ENCODE measurements around the gene TTC34.
"Not testable (repeated sequence)": the region's sequence is repeated elsewhere in the genome, so short reads cannot be mapped to it uniquely, and the experiment has no call there.

Gene TTC34

DNA sequence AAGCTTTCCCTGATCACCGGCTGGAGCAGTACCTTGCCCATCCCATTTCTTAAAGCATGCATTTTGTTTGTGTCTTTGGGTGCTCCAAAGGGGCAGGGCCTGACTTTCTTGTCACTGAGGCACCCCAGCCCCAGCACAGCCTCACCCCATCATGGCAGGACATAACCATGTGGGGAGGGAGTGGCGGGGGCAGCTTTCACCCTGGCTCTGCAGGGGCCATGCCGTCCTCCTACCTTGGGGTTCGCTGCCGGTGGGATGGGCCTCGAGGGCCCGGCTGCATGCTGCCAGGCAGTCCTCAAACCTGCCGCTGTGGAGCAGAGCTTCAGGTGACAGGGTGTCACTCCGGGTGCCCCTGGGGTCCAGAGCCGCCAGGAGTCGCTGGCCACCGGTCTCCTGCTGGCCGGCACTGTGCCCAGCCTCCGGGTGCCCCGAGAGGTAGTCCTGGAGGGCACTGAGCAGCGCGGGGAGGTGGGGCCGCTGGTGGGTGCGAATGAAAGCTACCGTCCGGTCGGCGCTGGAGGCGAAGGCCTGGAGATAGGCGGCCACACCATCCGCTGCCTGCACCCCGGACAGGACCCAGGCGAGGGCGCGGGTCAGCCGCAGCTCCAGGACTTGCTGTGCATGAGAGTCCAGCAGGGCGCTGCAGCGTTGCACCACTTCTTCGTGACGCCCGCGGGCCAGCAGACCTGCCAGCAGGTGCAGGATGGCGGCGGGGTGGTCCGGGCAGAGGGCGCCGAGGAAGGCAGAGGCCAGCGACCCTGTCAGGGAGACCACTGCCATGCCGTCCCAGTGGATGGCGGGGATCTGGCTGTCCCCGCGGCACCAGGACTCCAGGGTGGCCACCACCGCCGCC, 1.5 kb downstream of the TTC34 start:
- no peak for FAIRE-seq
- DNase-seq (ENCODE audit: low spot score), result no peak

DNA sequence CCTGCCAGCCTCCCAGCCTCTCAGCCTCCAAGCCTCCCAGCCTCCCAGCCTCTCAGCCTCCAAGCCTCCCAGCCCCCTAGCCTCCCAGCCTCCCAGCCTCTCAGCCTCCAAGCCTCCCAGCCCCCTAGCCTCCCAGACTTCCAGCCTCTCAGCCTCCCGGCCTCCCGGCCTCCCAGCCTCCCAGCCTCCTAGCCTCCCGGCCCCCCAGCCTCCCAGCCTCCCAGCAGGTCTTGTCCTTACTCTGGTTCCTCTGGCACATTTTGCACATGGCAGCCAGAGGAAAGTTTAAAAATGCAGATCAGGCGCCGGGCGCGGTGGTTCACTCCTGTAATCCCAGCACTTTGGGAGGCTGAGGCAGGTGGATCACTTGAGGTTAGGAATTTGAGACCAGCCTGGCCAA, 2.5 kb downstream of the TTC34 start:
- DNase-seq (ENCODE audit: low spot score); FAIRE-seq: not testable (repeated sequence)

DNA sequence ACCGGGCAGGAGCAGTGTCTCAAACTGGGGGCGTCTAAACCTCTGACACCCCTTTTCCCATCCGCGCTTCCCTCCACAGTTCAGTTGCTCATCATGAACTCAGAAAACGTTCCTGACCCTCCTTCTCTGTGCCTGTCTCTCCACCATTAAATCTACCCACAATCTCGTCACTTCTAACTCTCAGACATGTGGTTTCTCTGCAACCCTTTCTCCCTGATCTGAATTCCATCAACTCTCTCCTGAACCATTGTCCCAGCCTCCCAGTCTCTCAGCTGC, 3.8 kb downstream of the TTC34 start:
- FAIRE-seq (no peak), DNase-seq (ENCODE audit: low spot score) (no peak)

DNA sequence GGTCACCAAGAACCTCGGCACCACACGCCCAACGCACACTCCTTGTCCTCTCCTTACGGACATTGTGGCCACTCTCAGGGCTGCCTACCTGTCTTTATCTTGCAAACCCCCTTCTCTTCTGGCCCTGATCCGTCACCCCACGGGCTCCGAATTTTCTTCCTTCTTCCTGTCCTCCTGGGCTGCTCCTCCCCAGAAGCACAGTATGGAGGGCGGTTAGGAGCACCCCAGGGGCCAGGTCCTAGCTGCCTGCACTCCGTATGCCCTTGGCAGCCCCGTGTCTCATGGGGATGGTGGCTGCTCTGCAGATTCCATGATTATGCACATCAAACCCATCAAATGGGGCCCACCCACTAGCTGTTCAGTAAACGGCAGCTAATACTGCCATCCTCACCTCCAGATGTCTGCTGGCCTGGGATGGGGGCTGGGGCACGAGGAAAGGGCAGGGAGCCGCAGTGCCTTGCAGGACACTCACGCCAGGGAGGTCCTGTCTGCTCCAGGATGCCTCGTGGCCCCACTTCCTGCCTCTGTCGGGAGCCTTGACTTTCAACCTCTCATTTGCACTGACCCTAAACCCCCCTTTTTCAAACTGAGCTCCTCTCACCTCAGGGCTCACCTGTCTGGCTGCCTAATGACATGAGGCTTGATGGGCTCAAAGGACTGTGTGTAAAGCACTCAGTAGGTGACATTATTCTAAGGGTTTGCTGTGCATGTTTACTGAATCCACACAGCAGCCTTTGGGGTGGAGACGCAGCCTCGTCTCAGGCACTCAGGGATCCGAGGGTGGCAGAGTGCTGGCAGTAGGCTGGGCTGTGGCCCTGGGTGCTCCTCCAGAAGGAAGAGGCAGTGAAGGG, 4.4 kb downstream of the TTC34 start:
- FAIRE-seq, result no peak
- no peak for DNase-seq (ENCODE audit: low spot score)

DNA sequence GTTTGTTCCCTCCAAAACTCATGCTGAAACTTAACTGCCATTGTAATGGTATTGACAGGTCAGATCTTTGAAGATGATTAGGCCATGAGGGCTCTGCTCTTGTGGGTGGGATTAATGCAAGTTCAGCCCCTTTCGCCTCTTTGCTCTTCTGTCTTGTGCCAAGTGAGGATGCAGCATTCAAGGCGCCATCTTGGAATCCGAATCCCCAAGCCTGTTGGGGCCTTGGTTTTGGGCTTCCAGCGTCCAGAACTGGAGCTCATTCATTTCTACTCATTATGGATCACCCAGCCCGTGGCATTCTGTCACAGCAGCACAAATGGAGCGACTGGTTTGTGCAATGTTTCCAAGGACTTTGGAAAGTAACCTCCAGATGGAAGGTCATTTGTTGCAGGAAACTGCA, 5.6 kb downstream of the TTC34 start:
- FAIRE-seq, result no peak

DNA sequence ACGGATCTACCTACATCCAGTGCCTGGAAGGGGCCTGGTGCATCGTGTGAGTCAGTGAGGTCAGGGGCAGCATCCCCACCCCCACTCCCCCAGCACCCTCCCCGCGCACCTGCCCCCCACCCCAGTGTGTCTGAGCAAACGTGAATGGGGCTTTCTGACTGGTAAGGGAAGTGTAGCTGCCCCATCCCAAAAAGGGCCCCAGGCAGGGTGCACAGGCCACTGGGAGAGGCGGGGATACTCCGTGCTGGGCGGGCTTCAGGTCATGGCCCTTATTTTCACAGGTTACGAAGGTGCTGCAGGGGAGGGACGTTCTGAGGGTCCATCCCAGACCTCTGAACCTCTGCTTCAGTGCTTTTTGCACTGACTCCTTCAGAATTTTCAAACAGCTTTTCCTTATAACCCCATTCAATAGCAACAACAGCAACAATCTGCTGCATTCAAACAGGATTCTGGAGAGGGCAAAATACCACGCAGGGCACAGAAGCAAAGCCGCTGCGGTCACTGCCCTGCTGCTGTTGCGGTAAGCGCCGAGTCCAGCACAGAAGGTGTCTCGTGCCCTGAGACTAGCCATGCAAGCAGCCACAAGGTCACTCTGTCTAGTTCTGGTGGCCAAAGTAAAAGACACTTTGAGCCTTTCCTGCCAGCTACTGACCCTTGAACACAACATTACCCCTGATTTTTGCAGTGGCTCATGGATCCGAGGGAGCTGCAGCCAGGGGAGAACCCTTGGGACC, 10.3 kb downstream of the TTC34 start:
- FAIRE-seq, result no peak
- no peak for DNase-seq (ENCODE audit: low spot score)

More for the DNA sequence above, 5.6 kb downstream of the TTC34 start:
- no peak for DNase-seq (ENCODE audit: low spot score)

DNA sequence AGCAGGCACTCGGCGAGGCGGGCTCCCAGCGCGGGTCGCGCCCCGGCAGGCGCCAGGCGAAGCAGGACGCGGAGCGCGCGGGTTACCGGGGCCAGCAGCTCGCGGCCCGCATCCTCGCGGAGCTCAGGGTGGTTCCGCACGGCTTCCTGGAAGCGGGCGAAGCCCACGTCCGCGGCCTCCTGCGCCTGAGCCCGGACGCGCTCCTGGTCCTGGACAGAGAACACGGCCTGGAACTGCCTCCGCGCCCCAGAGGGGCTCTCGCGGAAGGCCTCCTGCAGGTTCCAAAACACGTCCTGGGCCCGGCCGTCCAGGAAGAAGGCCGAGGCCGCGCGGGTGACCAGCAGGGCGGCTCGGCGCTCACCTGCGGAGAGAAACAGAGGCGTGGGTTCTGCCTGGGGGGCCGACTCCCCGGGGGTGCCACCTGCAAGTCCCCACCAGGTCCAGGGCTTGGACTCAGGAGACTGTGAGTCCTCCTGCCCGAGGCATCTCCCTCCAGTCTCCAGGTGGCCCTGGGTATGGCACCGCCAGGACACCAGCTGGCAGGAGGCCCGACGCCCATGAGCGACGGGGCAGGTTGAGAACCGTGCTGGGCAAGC, 11.4 kb downstream of the TTC34 start:
- no peak for FAIRE-seq
- DNase-seq (ENCODE audit: low spot score), result no peak

DNA sequence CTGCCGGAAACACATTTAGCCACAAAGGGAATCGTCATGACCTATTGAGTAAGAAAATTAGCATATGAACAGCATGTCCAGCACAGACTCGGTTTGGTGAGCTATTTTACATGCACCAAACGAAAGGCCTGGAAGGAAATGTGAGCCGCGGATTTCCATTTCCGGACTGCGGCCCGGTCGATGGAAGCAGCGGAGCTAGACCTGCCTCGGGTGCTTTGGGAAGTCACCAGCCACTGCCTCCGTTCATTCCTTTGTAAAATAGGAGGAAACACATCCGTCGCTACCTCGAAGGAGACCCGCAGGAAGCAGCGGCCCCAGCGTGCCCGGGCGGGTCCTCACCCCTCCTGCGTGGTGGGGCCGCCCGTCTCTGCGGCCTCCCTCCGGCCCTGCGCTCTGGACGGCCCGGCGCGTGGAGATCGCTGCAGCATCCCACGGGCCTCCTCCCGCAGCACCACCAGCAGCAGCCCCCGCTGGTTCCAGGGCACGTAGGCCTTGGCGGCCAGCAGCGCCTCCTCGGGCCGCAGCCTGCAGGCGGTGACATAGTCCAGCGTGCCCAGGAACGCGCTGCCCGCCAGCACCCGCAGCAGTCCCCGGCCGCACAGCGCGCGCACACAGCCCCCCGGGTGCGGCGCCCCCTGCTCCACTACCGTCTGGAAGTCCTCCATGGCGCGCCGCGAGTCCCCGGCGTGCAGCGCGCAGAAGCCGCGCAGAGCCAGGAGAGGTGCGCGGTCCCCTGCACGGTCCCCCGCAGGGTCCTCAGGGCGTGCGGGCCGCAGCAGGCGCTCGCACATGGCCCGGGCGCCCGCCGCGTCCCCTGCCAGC, 12.1 kb downstream of the TTC34 start:
- FAIRE-seq (no peak), DNase-seq (ENCODE audit: low spot score) (no peak)

DNA sequence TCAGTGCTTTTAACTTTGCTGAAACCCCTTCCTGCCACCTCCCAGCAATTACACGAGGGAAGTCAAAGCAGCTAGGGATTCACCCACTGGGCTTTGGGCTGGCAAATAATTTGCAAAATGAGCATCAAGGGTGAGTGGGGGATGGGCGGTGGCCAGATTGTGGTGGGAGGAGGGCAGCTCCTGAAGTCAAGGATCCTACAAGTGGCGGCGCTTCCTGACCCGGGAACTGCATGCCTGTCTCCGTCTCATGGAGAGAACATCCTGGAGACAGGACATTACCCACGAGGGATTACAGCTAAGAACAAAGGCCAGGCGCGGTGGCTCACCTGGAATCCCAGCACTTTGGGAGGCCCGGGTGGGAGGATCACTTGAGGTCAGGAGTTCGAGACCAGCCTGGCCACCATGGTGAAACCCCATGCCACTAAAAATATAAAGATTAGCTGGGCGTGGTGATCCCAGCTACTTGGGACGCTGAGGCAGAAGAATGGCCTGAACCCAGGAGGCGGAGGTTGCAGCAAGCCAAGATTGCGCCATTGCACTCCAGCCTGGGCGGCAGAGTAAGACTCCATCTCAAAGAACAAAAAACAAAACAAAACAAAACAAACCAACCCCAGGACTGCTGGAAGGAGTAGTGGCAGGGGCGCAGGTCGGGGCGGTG, 12.9 kb downstream of the TTC34 start:
- no peak for DNase-seq (ENCODE audit: low spot score)
- FAIRE-seq, result no peak

DNA sequence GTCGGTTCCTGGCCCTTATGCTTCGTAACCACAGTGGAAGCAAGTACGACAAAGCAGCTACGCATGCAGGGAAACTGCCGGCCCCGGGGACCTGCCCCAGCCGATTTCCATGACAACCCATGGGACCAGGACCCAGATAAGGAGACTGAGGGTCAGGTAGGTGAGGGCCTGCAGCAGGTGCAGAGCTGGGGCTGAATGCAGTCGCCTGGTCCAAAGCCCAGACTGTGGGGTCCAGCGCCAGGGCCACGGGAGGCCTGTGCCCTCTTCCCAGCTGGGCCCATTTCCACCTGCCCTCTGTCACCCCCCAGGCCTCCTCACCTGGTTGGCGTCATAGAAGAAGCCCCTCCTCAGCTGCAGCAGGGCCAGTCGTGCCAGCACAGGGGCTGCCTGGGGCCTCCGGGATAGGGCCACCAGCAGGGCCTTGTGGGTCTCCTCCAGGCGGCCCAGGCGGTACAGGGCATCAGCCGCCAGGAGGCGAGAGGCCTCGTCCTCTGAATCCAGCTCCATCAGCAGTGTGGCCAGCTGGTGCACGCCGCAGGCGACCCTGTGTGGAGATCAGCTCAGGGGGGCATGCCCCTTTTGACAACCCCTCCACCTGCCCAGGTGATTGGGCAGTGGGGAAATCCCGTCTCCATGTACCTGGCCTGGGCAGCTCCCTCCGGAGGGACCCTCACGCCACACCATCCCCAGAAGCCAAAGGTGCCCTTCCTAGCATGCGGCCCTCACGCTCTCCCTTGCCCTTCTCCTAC, 14.2 kb downstream of the TTC34 start:
- DNase-seq (ENCODE audit: low spot score), result no peak
- no peak for FAIRE-seq

DNA sequence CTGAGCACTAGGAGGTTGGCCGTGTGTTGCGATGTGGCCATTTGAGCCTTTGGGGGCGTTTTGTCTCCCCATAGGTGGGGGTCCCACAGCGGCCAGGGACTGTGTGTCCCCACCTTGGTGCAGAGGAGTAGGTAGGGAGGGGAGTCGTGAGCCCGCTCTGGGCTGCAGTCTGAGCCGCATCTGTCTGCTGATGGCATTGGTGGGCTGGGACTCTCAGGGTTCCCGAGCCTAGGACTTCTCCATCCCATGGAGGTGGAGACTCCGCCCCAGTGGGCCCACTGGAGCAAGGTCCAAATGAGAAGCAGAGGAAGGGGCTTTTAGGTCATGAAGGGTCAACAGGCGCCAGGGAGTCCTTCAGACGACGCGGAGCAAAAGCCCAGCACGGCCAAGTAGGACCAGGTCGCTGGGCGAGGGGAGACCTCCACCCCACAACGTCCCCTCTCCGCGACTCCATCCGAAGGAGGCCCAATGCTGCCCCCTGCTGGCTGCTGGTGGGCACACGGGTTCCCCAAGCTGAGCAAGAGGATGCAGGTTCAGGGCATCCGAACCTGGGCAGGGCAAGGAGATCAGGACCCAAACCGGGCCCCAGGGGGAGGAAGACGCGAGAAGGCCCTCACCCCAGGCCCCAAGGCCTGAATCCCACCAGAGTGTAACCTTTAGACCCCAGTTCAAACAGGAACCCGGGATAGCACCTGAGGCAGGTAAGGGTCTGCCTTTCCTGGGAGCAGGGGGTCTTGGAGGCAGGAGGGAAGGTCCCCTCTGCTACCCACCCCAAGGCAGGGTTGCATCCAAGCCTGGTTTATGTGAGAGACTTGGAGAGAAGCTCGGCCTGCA, 14.9 kb downstream of the TTC34 start:
- no peak for DNase-seq (ENCODE audit: low spot score)
- no peak for FAIRE-seq

DNA sequence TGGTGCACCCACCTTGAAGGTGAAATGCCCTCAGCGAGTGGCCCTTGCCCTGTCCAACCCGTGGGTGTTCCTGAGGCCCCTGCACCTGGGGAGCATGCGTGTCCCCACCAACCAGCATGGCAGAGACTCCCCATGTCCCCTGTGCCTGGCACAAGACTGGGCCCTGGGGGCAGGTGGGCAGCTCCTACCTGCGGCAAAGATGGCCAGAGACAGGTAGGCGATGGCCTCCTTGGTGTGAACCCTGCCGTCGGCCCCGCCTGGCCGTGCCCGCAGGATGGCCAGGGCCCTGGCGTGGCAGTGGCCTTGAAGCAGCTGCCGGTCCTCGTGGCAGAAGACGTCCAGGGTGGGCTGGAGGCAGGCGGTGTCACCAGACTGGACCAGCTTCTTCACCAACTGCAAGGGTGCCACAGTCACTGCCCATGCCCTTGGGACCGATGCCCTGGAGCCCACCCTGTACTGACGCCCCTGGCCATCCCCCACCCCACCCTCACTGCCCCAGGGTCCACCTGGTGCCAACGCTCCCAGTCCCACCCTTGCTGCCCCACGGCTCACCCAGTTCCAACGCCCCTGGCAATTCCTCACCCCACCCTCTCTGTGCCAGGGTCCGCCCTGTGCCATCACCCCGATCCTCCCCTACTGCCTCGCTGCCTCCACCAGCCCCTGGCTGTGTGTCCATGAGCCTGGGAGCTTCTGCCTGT, 15.7 kb downstream of the TTC34 start:
- DNase-seq (ENCODE audit: low spot score), result no peak
- FAIRE-seq, result no peak

DNA sequence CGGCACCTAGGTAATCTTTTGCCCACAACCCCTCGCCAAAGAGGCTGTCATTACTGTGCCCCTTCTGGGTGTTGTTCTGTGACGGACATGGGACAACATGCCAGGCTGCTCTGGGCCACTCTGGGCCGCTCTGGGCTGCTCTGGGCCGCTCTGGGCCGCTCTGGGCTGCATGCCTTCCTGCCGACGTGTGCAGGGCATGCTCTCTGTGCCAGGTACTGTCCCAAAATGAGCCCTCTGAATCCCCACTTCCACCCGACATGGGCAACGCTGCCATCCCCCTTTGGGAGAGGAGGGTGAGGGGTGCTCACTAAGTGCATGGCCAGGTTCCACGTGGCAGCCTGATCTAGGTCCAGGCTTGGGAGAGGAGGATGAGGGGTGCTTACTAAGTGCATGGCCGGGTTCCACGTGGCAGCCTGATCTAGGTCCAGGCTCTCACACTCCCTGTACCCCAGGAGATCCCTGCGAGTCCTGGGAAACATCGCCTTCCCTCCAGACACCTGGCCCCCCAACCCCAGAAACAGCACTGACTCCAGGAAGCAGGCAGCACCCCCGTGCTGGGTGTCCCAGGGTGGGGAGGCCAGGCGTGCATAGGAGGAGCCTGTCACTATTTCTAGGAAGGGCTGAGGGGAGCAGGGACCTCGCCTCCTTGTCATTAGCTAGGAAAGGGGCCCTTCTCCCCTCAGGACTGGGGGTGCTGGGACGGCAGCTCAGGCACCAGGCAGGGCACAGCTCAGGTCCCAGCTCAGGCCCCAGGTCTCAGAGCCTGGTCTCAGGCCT, 16.5 kb downstream of the TTC34 start:
- no peak for FAIRE-seq
- DNase-seq (ENCODE audit: low spot score), result no peak

DNA sequence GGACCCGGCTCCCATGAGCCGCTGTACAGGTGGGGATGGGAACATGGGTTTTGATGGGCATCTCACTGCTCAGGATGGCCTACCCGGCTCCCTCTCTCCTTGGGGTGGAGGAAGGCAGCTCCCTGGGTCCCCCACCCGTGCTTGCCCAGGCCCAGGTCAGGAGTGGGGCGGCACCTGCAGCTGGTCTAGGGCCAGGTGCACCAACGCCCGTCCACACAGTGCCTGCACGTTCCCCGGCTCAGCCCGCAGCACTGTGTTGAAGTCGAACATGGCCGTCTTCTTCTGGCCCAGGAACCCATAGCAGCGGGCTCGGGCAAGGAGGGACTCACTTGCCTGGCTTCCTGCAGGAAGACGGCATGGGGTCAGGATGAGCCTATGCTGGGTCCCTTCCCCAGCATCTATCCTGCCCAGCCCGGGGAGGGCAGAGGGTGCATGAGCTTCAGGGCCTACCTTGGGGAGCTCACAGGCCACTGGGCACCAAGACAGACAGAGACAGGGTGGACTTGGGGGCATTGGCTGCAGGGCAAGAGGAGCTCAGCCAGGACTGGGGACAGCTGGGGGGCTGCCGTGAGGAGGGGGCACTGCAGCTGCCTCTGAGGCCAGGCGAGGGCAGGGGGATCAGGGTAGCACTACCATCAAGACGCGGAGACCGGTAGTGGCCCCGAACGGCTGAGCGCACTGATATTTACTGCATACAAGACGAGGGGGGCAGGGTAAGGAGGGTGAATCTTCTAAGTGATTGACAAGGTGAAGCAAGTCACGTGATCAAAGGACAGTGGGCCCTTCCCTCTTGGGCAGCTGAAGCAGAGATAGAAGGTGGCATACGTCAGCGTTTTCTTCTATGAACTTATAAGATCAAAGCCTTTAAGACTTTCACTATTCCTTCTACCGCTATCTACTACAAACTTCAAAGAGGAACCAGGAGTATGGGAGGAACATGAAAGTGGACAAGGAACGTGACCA, 17.8 kb downstream of the TTC34 start:
- no peak for DNase-seq (ENCODE audit: low spot score)
- no peak for FAIRE-seq

DNA sequence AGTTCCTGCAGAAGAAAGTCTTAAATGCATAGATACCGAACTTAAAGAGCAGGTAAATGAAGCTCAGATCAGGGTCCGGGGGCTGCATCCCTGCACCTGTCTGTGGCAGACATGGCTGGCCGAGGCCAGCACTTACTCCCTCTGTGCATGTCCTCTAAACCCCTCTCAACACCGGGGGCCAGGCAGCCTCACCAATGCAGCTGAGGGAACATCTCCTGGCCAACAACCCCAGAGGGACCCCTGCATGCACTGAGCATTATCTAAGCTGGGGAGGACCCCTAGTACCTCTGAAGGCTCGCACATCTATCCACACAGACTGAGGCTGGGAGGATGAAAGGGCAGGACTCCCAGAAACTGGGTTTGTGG, 18.4 kb downstream of the TTC34 start:
- no peak for FAIRE-seq
- no peak for DNase-seq (ENCODE audit: low spot score)

DNA sequence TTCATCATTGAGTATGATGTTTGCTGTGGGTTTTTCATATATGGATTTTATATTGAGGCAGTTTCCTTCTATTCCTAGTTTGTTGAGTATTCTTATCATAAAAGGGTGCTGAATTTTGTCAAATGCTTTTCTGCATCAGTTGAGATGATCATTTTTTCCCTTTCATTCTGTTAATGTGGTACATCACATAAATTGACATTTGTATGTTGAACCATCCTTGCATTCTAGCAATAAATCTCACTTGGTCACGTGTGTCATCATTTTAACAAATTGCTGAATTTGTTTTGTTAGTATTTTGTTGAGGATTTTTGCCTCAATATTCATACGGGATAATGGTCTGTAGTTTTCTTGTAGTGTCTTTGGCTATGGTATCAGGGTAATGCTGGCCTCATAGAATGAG, 19.9 kb downstream of the TTC34 start:
- DNase-seq (ENCODE audit: low spot score) (no peak), FAIRE-seq (no peak)
